Progenitor cell of endocrine pancreas (in vitro differentiated cells): ENCODE results near the gene DBX2. TPM values are rescaled to one million over a fixed set of nuclear protein-coding genes. Genes with fewer than 3 reads are reported as not detected.

Source experiments
- DNase-seq: peaks from one replicate; pipeline ENCODE4 v3.0.0; 2021; ENCODE audit warnings: low spot score; ENCODE audit not compliant: unreplicated experiment
- H3K27ac Mint-ChIP-seq: 2 replicates; pipeline ENCODE4 v1.8.0; 2021; ENCODE audit warnings: mild to moderate bottlenecking, moderate library complexity, mixed read lengths
- H3K27me3 Mint-ChIP-seq: 2 replicates; pipeline ENCODE4 v1.8.0; 2021; ENCODE audit warnings: mixed read lengths
- H3K36me3 Mint-ChIP-seq: 2 replicates; pipeline ENCODE4 v1.8.0; 2022; ENCODE audit warnings: mixed read lengths; ENCODE audit not compliant: insufficient read depth
- H3K4me1 Mint-ChIP-seq: 2 replicates; pipeline ENCODE4 v1.8.0; 2021; ENCODE audit warnings: low read depth, mixed read lengths
- H3K4me3 Mint-ChIP-seq: 2 replicates; pipeline ENCODE4 v1.8.0; 2021; ENCODE audit warnings: low read depth, mild to moderate bottlenecking, moderate library complexity, mixed read lengths
- H3K9me3 Mint-ChIP-seq: 2 replicates; pipeline ENCODE4 v1.8.0; 2021; ENCODE audit warnings: low read depth, mixed read lengths
- total RNA-seq: library from RNA; stranded (reverse); gene quantifications from 2 replicates; pipeline ENCODE4 v1.2.1, GENCODE V29; 2021
- TF ChIP-seq, protein P1 (sequence below): fragments of 200-600 bp; sonication (generic); IDR thresholded peaks from one replicate; pipeline ENCODE4 v1.5.0; 2021; ENCODE audit warnings: antibody characterized with exemption, mild to moderate bottlenecking; ENCODE audit not compliant: unreplicated experiment

DBX2 gene
- total RNA-seq, 1 donor from 2014 or later: not detected

DNA sequence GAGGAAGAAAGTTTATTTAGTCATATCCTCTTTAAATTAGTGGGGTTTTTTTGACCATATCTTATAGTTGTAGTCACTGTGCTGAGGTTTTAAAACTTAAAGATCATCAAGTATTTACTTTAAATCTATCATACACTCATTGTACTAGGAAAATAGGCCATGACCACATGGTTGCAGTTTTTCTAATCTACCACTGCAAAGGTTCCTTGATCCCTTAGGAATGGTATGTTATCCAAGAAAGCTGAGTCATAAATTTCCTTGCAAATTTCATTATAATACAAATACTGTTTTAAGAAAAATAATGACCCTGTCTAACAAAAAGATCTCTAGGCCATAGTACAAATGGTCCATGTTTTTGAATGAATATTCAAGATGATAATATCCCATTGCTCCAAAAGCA is 74.7 kb downstream of the DBX2 start:
- H3K27ac Mint-ChIP-seq: no peak overlapping the region
- no peaks in the 10 kb centered on the region for H3K9me3 Mint-ChIP-seq
- no peak overlapping the region for H3K4me3 Mint-ChIP-seq
- H3K36me3 Mint-ChIP-seq: no peaks in the 10 kb centered on the region
- H3K4me1 Mint-ChIP-seq: no peaks in the 10 kb centered on the region
- H3K27me3 Mint-ChIP-seq: no peaks in the 10 kb centered on the region
- no peak for DNase-seq
- TF ChIP-seq, protein P1, sequence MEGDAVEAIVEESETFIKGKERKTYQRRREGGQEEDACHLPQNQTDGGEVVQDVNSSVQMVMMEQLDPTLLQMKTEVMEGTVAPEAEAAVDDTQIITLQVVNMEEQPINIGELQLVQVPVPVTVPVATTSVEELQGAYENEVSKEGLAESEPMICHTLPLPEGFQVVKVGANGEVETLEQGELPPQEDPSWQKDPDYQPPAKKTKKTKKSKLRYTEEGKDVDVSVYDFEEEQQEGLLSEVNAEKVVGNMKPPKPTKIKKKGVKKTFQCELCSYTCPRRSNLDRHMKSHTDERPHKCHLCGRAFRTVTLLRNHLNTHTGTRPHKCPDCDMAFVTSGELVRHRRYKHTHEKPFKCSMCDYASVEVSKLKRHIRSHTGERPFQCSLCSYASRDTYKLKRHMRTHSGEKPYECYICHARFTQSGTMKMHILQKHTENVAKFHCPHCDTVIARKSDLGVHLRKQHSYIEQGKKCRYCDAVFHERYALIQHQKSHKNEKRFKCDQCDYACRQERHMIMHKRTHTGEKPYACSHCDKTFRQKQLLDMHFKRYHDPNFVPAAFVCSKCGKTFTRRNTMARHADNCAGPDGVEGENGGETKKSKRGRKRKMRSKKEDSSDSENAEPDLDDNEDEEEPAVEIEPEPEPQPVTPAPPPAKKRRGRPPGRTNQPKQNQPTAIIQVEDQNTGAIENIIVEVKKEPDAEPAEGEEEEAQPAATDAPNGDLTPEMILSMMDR: no peak

DNA sequence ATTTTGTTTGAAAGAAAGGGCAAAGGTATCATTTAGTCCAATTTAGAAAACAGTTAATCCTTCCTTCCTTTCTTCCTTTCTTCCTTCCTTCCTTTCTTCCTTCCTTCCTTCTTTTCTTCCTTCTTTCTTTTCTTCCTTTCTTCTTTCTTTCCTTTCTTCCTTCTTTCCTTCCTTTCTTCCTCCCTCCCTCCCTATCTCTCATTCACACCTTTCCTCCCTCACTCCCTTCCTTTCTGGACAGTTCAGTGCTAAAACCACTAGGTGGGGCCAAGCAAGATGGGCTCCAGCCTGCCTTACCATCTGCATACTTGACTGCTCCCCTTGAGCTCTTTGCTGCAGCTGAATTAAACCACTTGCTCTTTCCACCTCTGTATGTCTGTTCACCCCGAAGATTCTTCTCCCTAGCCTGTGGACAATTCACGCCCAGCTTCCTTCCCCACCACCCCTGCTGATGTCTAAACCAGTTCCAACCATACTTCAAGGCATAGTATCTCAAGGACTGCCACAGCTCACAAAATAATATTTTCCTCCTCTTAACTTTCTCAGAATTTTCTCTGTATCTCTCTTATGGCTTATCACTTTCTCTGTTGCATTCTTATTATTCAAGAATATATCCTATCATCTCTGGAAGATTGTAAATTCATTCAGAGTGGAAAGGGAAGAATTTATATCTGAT is 78.0 kb downstream of the DBX2 start:
- TF ChIP-seq, protein P1: peak; percentile 65
- Mint-ChIP-seq H3K4me1 (no peaks in the 10 kb centered on the region), H3K9me3 (no peaks in the 10 kb centered on the region), H3K27ac (no peak overlapping the region), H3K27me3 (no peaks in the 10 kb centered on the region), H3K36me3 (no peaks in the 10 kb centered on the region), H3K4me3 (no peak overlapping the region)
- DNase-seq: no peak

DNA sequence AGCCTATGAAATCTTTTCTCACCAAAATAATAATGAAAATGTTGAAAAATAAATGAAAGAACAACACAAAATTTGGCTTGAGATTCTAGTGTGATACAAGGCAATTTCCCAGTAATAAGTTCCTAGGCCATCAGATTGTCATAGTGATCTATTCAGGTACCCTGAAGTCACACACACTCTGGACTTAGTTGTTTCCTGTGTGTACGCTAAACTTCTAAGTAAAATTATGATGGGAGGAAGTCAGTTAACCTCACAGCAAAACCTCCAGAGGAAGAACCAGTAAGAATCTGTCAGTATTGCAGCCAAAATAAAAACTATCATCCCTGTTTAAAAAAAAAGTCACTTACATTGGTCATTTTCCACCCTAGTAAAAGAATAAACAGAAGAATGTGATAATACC is 81.9 kb downstream of the DBX2 start:
- no peaks in the 10 kb centered on the region for H3K4me1 Mint-ChIP-seq
- H3K4me3 Mint-ChIP-seq: no peak overlapping the region
- TF ChIP-seq, protein P1: no peak
- DNase-seq: no peak
- no peaks in the 10 kb centered on the region for H3K36me3 Mint-ChIP-seq
- no peaks in the 10 kb centered on the region for H3K27me3 Mint-ChIP-seq
- peaks cover 17% of the 10 kb centered on the region for H3K9me3 Mint-ChIP-seq
- H3K27ac Mint-ChIP-seq: no peak overlapping the region

Other genes with a start within 250 kb of the DBX2 start
- 6.1 and 8.4 TPM in 2 replicates for gene NELL2, start 174.8 kb downstream of the DBX2 start, total RNA-seq
- 39.2 and 43.1 TPM in 2 replicates for gene ANO6, start 165.0 kb upstream of the DBX2 start, total RNA-seq